Activated T-helper 1 cell treated with anti-CD3 and anti-CD28 coated beads, Interleukin-2, amount 50 U/mL, for 16 hours (primary cell): ENCODE data around the gene ATP6V1E1.
"Not testable (repeated sequence)": the region's sequence is repeated elsewhere in the genome, so short reads cannot be mapped to it uniquely, and the experiment has no call there.

ENCODE experiments used
- DNase-seq, 2 donors: peaks; one replicate each; pipeline ENCODE4 v3.0.0-alpha.2; 2020; ENCODE audit warnings: low read depth in 1 of 2, low spot score in 1 of 2

Gene ATP6V1E1

DNA sequence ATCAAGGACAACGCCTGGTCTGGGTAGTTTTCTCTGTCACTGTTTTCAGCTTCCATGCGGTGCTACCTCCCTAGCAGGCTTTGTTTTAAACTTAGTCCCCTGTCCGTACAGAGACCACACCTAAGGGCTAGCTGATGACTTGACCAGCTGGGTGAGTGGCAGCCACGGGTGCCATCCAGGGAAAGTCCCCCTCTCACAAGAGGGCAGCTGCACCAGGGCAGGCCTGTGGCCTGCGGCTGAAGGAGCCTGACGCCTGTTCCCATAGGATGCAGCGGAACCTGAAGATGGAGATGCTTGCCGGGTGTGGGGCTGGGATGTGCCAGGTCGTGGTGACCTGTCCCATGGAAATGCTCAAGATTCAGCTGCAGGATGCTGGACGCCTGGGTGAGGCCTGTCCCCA lies 45.4 kb downstream of the ATP6V1E1 start:
- DNase-seq: no peak

DNA sequence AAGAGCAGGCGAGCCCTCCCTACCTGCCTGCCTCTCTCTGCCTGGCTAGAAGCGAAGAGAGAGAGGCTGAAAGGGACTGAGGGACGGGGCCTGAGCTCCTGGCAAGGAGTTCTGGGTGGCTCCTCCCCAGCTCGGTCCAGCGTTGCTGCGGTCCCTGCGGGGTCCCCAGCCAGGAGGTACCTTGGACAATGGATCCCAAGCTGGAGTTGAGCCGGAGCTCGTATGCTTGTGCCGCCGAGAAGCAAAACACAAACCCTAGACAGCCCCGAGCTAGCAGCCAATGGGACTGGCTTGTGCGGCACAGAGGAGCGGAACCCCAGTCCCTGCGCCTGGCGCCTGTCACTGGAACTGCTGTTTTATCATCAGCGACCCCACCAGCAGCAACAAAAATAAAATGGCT lies 46.9 kb downstream of the ATP6V1E1 start:
- DNase-seq: no peak

DNA sequence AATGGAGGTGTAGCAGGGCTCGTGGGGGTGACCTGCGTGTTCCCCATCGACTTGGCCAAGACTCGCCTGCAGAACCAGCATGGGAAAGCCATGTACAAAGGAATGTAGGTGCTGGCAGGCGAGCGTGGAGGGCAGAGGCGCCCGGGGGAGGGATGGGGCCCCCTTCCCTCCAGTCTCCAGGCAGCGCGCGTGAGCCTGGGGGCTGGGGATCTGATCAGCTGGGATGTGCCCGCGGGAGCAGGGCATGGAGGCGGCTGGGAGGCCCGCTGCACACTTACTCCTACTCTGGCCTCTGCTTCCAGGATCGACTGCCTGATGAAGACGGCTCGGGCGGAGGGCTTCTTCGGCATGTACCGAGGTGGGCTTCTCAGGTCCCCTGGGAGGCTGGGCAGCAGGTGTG lies 47.5 kb downstream of the ATP6V1E1 start:
- DNase-seq: no peak

- DNase-seq: no peak
Measured at GRCh38 chr22:17580441-17581031, 48.0 kb downstream of the ATP6V1E1 start.

DNA sequence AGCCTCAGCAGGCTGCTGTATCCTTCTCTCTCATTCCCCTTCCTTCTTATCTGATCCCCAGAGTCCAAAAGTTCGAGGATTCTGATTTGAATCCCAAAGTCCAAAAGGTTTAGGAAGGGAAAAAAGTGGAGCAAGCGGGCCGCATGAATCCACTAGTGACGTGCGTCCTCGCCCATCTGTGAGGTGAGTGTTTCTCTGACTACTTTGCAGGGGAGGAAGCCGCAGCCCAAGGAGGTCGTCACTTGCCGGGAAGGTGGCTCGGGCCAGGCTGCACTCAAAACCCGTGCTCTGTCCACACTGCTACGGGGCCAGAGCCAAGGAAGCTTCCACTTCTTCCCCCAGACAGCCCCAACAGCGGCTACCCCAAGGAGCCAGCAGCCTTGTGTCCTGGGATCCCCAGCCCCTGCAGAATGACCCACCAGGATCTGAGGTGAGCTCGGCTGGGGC lies 49.0 kb downstream of the ATP6V1E1 start:
- DNase-seq: no peak

GRCh38 chr22:17578136-17578754 lies 50.3 kb downstream of the ATP6V1E1 start:
- no peak for DNase-seq

DNA sequence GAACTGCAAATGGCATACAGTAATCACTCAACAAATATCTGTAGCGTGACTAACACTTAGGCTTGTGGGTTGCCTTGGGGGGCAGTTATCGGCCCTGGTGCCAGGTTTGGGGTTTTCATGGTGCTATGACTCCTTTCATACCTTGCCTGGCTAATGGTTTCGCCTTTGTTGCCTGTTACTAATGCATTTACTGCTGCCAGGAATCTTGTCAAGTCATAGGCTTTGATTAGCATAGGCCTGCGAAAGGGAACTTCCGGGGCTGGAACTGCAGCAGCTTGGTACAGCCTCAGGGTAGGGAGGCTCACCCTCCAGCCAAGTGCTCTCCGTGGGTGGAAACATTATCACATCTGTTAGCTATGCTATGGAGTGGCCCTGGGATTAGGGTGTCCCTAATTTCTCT lies 52.1 kb downstream of the ATP6V1E1 start:
- no peak for DNase-seq

DNA sequence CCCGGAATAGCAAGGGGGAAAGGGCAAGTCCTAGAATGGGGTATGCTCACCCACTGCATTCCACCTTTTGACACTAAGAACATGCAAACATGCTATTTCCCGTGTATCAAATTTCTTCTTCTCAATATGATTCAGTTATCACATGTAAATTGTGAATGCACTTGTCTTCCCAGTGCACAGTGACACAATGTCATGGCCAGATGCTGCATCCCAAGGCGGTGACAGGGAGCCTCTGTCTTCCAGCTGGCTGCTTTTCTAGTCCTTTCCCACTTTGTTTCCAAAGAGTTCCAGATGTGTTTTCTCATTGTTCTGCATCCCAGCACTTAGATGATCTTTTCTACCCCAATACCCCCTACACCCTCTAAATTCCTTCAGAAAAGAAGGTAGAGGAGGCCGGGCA lies 52.9 kb downstream of the ATP6V1E1 start:
- DNase-seq: no peak

GRCh38 chr22:17575151-17575550 lies 53.4 kb downstream of the ATP6V1E1 start:
- DNase-seq: no peak

DNA sequence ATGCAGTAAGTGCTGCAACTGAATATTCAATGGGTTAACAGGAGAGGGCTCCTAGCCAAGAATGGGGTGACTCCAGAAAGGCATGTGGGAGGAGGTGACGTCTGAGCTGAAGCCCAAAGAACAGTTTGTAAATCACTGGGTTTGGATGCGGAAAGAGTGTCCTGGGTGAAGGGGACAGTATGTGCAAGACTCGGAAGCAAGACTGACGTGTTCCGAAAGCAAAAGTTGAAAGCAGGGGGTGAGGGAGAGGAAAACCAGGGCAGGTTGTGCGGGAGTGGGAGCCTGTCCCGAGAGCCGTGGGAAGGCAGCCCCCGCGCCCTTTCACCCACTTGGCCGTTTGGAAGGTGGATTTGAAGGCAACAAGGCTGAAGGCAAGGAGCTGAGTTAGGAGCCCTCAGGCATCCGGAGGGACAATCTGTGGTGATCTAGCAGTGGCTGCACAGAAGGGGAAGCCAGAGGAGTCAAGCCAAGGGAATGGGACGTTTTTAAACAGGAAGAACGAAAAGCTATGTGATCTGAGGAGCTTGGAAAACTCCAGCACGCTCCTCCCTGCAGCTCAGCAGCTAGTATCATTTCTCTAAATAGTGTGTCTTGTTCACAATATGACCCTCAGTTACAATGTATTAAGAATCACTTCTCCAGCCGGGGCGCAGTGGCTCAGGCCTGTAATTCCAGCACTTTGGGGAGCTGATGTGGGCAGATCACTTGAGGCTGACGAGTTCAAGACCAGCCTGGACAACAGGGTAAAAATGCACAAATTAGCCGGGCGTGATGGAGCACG lies 57.5 kb downstream of the ATP6V1E1 start:
- no peak for DNase-seq

GRCh38 chr22:17569971-17570511 lies 58.5 kb downstream of the ATP6V1E1 start:
- DNase-seq: no peak

- DNase-seq: no peak
Measured at GRCh38 chr22:17566776-17567175, 61.8 kb downstream of the ATP6V1E1 start.

DNA sequence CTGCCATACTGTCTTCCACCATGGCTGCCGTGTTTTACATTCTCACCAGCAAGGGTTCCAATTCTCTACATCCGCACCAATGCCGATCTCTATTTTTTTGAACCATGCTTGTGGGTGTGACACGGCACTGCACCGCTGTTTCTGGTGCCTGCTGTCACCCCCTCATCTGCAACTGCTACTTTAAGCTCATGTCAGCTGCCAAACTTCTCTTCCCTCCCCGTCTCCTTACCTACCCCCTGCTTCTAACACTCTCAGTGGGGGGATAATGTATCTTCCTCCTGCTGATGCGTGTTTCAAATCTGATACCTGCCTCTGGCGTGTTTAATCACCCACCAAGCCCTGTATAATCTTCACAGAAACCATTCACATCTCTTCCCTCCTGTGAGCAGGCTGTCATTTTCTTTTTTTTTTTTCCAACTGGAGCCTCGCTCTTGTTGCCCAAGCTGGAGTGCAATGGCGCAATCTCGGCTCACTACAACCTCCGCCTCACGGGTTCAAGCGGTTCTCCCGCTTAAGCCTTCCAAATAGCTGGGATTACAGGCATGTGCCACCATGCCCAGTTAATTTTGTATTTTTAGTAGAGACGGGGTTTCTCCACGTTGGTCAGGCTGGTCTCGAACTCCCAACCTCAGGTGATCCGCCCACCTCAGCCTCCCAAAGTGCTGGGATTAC lies 62.4 kb downstream of the ATP6V1E1 start:
- DNase-seq: not testable (repeated sequence)

DNA sequence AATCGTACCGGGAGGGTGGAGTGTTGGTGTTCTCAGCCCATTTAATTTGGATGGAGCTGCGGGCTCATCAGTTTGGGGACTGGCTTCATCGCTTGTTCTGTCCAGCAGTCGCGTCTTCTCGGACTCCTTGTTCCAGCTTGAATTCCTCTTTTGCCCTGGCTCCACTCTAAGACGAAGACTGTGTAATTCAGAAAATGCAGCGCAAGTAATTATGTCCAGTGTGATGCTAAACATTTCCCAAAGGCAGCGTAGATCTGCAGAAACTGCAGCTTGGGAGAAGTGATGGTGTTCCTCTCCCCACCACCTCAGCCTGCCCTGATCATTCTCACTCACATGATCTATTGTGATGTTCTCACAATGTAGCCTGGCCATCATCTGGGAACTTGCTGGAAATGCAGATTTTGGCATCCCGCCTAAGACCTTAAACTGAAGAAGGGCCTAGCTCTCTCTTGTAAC lies 64.6 kb downstream of the ATP6V1E1 start:
- DNase-seq: no peak

DNA sequence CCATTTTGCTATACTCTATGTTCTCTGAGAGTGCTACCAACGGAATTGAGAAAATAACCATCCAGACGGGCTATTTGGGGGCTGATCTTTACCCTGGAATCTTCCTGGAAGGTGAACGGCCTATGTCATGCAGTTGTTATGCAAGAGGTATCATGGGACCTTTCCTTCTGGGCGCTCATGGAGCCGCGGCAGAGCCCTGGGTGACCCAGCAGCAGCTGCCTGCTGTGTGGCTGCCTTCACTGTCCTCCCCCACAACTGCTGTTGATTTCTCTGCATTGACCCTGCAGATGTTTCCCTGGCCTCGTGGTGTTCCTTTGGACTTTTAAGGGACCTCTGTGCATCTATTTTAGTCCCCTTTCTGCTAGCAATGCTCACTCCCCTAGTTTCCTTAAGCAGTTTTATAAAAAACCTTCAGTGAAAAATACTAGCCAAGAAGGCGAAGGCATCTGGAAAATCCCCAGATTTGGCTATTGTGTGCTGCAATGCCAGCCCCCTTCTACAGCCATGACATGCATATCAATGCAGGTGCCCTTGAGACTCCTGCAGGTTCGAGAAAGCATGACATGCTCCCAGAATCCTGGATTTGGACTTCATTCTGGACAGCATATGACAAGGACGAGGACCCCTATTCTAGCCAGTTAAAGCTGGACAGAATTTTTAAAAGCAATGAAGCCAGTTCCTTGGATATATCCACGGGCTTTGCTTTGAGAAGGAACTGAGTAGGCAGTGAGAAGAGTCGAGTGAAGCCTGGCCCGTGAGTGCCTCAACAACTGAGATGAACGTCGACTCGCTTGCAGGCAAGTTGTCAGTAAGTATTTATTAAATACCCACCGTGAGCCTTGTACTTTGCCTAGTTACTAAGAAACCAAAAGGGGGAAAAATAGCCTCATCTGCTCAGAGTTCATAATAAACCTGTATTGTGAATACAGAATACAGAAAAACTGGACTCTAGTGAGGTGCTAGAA lies 65.4 kb downstream of the ATP6V1E1 start, which contains the start of gene SLC25A18:
SLC25A18 (plus strand) TSS at position 593 of the 965 bp plus-strand sequence. CDS start 16,447 bp downstream, outside the sequence.
- no peak for DNase-seq

GRCh38 chr22:17559188-17559587 lies 69.4 kb downstream of the ATP6V1E1 start:
- DNase-seq: no peak

DNA sequence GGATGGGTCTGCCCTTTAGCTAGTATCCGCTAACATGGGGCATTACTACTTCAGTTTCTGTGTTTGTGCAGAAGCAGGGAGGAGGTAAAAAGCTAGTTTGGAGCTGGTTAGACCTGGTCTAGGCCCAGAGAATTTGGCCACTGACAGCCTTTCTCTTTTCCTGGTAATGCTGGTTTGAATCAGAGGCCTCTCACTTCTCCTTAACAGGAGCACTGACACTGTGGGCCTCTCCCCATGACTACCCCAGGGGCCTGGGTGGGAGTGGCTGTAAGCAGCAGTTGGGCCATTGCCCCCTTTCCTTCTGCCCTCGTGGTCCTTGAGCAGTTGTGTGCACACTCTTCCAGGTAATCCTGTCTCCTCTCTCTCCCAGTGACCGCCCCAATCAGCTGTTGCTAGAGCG lies 73.7 kb downstream of the ATP6V1E1 start:
- no peak for DNase-seq

GRCh38 chr22:17552737-17553136 lies 75.8 kb downstream of the ATP6V1E1 start:
- DNase-seq: no peak

DNA sequence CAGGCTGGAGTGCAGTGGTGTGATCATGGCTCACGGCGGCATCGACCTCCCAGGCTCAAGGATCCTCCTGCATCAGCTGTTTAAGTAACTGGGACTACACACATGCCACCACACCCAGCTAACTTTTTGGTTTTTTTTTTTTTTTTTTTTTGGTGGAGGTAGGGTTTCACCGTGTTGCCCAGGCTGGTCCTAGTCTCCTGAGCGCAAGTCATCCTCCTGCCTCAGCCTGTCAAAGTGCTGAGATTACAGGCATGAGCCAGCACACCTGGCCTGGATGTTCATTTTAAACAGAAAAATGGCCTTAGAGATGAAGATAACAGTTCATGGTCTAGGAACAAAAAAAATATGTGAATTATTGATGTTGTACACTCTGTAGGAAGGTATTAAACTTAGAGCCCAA lies 78.9 kb downstream of the ATP6V1E1 start:
- DNase-seq: no peak

GRCh38 chr22:17549183-17549582 lies 79.4 kb downstream of the ATP6V1E1 start:
- no peak for DNase-seq
